Esophagus muscularis mucosa (tissue), 3 donors: ENCODE measurements around the gene QRSL1.

ENCODE experiments used
- POLR2A ChIP-seq: fragments of 450-650 bp; IDR thresholded peaks from one replicate; pipeline ENCODE4 v1.6.1; 2017; ENCODE audit warnings: antibody characterized with exemption, moderate library complexity, mild to moderate bottlenecking, low read depth
- TF ChIP-seq, protein P1 (sequence below), 3 experiments: fragments of 200-600 bp in 2 of 3; fragments of 450-650 bp in 1 of 3; sonication (generic) in 2 of 3; IDR thresholded peaks; one replicate each; pipeline ENCODE4 v1.5.1; 2017 to 2019; ENCODE audit warnings: antibody characterized with exemption in 3 of 3, mild to moderate bottlenecking in 2 of 3, moderate library complexity in 1 of 3

DNA sequence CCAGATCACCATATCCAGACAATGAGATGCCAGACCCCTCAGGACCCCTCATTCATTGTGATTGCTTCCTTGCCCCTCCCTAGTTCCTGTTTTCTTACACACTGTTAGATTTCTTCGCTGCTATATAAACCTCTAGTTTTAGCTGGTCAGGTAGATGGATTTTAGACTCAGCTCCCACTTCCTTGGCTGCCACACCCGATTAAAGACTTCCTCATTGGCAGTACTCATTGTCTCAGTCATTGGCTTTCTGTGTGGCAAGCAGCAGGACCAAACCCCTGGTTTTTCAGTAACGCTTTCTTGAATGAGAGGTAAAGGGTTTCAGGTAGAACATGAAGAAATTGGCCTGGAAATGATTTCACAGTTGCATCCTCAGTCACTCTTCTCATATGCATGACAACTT is 47.9 kb downstream of the QRSL1 start:
- TF ChIP-seq POLR2A: no peak
- TF ChIP-seq, protein P1, sequence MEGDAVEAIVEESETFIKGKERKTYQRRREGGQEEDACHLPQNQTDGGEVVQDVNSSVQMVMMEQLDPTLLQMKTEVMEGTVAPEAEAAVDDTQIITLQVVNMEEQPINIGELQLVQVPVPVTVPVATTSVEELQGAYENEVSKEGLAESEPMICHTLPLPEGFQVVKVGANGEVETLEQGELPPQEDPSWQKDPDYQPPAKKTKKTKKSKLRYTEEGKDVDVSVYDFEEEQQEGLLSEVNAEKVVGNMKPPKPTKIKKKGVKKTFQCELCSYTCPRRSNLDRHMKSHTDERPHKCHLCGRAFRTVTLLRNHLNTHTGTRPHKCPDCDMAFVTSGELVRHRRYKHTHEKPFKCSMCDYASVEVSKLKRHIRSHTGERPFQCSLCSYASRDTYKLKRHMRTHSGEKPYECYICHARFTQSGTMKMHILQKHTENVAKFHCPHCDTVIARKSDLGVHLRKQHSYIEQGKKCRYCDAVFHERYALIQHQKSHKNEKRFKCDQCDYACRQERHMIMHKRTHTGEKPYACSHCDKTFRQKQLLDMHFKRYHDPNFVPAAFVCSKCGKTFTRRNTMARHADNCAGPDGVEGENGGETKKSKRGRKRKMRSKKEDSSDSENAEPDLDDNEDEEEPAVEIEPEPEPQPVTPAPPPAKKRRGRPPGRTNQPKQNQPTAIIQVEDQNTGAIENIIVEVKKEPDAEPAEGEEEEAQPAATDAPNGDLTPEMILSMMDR (IDR thresholded peaks at IDR 0.05): no peak
